Measurements from ENCODE around the gene CUX1. TPM values are rescaled to one million over a fixed set of nuclear protein-coding genes. Genes with fewer than 3 reads are reported as not detected.

Gene CUX1
- total RNA-seq, 1 experiment from 2014 or later: 54.8 TPM

DNA sequence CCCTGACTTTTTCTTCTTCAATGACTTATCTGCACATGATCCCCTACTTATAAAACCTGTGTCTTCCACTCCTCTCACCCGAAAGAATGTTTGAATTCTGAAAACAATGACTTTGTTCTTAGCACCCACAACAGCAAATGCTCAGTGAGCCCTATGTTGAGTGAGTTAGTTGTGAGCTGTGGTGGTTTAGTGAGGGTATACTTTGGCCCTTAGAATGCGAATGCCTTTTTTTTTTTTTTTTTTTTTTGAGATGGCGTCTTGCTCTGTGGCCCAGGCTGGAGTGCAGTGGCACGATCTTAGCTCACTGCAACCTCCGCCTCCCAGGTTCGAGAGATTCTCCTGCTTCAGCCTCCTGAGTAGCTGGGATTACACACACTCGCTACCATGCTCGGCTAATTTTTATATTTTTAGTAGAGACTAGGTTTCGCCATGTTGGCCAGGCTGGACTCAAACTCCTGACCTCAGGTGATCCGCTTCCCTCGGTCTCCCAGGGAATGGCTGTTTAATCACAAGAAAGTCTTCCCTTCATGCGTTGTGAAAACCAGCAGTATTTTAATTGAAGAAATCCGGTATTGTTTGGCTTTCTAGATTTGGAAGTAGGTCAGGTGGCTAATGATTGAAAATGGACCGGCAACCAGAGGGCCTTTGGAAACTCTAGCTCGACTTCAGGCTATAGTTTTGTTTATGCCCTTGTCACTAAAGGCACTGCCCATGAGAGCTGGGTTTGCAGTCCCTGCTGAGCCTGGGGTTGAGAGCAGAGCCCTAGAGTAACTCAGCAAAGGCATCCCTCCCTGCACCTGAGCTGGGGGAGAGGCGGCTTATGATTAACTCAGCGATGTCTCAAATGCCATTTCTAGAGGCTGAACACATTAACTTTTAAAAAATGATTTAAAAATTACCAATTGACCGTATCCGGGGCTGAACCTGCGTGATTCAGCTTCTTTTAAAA is 41.3 kb downstream of the CUX1 start:
- Mint-ChIP-seq H3K27ac (ENCODE audit: unreplicated experiment) (no peak overlapping the region), H3K27me3 (ENCODE audit: unreplicated experiment) (no peaks in the 10 kb centered on the region), H3K4me3 (ENCODE audit: low read depth, unreplicated experiment) (no peak overlapping the region), H3K9me3 (ENCODE audit: low read depth, unreplicated experiment) (no peaks in the 10 kb centered on the region), H3K36me3 (ENCODE audit: insufficient read depth, unreplicated experiment) (peaks cover 8% of the 10 kb centered on the region), H3K4me1 (ENCODE audit: low read depth, unreplicated experiment) (peaks cover 32% of the 10 kb centered on the region)
- no TSS peak for BruUV-seq (replicated peaks)
- TF ChIP-seq, protein P1, sequence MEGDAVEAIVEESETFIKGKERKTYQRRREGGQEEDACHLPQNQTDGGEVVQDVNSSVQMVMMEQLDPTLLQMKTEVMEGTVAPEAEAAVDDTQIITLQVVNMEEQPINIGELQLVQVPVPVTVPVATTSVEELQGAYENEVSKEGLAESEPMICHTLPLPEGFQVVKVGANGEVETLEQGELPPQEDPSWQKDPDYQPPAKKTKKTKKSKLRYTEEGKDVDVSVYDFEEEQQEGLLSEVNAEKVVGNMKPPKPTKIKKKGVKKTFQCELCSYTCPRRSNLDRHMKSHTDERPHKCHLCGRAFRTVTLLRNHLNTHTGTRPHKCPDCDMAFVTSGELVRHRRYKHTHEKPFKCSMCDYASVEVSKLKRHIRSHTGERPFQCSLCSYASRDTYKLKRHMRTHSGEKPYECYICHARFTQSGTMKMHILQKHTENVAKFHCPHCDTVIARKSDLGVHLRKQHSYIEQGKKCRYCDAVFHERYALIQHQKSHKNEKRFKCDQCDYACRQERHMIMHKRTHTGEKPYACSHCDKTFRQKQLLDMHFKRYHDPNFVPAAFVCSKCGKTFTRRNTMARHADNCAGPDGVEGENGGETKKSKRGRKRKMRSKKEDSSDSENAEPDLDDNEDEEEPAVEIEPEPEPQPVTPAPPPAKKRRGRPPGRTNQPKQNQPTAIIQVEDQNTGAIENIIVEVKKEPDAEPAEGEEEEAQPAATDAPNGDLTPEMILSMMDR (IDR thresholded peaks at IDR 0.05; ENCODE audit: unreplicated experiment): no peak
- CTCF ChIA-PET: interaction anchor here (0.6 to 1.0 kb wide), 3 partner anchors 12 to 380 kb away, joined by 3 to 6 read pairs (median 3); no protein-coding TSS in a partner anchor
- intact Hi-C loops (cut with micrococcal nuclease; ENCODE audit: unreplicated experiment): no loop called here
- no peak for DNase-seq

DNA sequence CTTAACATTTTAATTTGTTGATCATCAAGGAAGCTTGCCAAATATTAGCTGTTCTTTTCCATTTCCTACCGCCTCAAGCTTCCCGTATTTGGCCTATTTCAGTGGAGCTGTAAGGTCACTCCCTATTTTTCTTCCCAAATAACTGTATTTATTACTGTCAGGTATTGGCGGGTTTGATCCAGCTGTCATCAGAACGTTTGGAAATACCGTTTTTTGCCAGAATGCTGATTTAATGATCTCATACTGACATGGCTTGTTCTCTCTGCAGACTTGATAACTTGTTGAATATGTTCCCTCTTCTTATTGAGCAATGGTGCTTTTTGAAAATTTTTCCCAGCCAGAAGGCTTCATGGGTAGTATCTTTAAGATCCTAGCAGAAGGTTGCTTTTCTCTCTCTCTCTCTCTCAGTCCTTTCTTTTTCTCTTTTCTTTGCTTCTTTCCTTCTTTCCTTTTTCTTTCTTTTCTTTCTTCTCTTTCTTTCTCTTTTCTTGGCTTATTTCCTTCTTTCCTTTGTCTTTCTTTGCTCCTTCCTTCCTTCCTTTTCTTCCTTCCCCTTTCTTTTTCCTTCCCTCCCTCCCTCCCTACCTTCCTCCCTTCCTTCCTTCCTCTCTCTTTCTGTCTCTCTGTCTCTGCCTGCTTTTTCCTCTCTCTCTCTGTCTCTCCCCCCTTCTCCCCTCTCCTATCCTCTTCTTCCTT is 42.1 kb downstream of the CUX1 start:
- Mint-ChIP-seq H3K27ac (ENCODE audit: unreplicated experiment) (no peak overlapping the region), H3K9me3 (ENCODE audit: low read depth, unreplicated experiment) (no peaks in the 10 kb centered on the region)

DNA sequence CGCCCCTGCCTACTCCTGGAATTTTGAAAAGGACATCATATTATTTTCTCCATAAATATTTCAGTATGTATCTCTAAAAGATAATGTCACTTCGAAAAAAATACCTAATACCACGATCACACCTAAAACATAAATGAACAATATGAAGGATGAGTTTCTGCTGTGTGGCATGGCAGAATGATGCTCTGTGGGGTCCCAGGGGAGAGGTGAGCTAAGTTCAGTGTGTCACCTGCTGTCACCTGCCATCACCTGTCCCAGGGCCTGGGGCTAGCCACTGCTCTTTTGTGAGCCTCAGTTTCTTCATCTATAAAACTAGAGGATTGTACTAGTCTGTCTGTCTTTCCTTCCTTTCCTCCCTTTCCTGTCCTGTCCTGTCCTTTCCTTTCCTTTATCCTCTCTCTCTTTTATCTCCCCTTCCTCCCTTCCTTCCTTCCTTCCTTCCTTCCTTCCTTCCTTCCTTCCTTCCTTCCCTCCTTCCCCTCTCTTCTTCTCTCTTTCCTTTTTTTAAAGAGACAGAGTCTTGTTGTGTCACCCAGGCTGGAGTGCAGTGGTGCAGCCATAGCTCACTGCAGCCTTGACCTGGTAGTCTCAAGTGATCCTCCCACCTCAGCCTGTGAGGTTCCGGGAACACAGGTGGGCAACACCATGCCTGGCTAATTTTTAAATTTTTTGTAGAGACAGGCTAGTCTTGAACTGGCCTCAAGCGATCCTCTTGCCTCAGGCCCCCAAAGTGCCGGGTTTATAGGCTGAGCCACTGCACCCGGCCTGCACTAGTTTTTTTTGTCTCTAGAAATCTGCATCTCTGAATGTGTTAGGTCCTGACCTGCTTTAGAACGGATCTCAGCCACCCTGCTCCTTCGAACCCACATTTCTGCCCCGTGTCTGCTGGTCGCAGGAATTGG is 43.1 kb downstream of the CUX1 start:
- no peaks in the 10 kb centered on the region for H3K9me3 Mint-ChIP-seq (ENCODE audit: low read depth, unreplicated experiment)
- TF ChIP-seq, protein P1 (IDR thresholded peaks at IDR 0.05; ENCODE audit: unreplicated experiment): no peak
- H3K4me3 Mint-ChIP-seq (ENCODE audit: low read depth, unreplicated experiment): no peak overlapping the region
- CTCF ChIA-PET: no interaction called here
- intact Hi-C loops (cut with micrococcal nuclease; ENCODE audit: unreplicated experiment): no loop called here
- no TSS peak for BruUV-seq (replicated peaks)
- DNase-seq: no peak
- peaks cover 24% of the 10 kb centered on the region for H3K4me1 Mint-ChIP-seq (ENCODE audit: low read depth, unreplicated experiment)
- no peak overlapping the region for H3K27ac Mint-ChIP-seq (ENCODE audit: unreplicated experiment)
- H3K27me3 Mint-ChIP-seq (ENCODE audit: unreplicated experiment): no peaks in the 10 kb centered on the region
- peaks cover 8% of the 10 kb centered on the region for H3K36me3 Mint-ChIP-seq (ENCODE audit: insufficient read depth, unreplicated experiment)

More for the DNA sequence above, 42.1 kb downstream of the CUX1 start:
- Mint-ChIP-seq H3K4me1 (ENCODE audit: low read depth, unreplicated experiment) (peaks cover 32% of the 10 kb centered on the region), H3K36me3 (ENCODE audit: insufficient read depth, unreplicated experiment) (peaks cover 8% of the 10 kb centered on the region), H3K4me3 (ENCODE audit: low read depth, unreplicated experiment) (no peak overlapping the region), H3K27me3 (ENCODE audit: unreplicated experiment) (no peaks in the 10 kb centered on the region)
- TF ChIP-seq, protein P1 (IDR thresholded peaks at IDR 0.05; ENCODE audit: unreplicated experiment): no peak
- DNase-seq: no peak
- CTCF ChIA-PET: interaction anchor here (0.9 to 1.0 kb wide), 2 partner anchors 11 to 380 kb away, joined by 3 to 6 read pairs; no protein-coding TSS in a partner anchor
- BruUV-seq (replicated peaks): no TSS peak
- intact Hi-C loops (cut with micrococcal nuclease; ENCODE audit: unreplicated experiment): no loop called here

DNA sequence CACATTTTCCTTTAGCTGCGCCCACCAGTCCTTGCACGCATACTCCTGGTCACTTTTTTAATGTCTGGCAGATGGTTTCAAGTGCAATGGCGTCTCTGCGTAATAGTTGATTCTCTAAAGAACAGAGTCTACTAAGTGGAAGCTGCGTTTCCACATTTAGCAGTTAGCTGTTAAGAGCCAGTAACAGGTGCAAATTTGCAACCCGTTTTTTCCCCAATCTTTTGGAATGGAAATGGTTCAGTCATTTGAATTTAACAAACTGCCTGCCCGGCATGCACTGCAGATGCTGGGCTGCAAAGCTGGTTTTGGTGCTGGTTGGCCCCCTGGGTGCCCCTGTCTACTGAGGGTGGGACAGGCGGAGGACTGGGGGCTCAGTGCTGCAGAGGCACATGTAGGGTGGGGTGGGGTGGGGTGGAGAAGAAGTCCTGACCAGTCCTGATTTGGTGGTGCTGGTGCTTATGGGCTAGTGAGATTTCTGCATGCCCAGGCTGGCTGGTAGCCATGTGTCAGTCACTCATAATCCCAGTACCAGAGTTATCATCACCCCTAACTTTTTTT is 43.9 kb downstream of the CUX1 start:
- no peak for DNase-seq
- CTCF ChIA-PET: no interaction called here
- no peaks in the 10 kb centered on the region for H3K27me3 Mint-ChIP-seq (ENCODE audit: unreplicated experiment)
- H3K4me3 Mint-ChIP-seq (ENCODE audit: low read depth, unreplicated experiment): no peak overlapping the region
- no peaks in the 10 kb centered on the region for H3K9me3 Mint-ChIP-seq (ENCODE audit: low read depth, unreplicated experiment)
- H3K4me1 Mint-ChIP-seq (ENCODE audit: low read depth, unreplicated experiment): peaks cover 24% of the 10 kb centered on the region
- peaks cover 8% of the 10 kb centered on the region for H3K36me3 Mint-ChIP-seq (ENCODE audit: insufficient read depth, unreplicated experiment)
- H3K27ac Mint-ChIP-seq (ENCODE audit: unreplicated experiment): no peak overlapping the region
- no TSS peak for BruUV-seq (replicated peaks)
- TF ChIP-seq, protein P1 (IDR thresholded peaks at IDR 0.05; ENCODE audit: unreplicated experiment): no peak
- intact Hi-C loops (cut with micrococcal nuclease; ENCODE audit: unreplicated experiment): no loop called here
